GM12873 (cell line): Measurements from ENCODE around the gene MBNL2.

ENCODE experiments used
- CTCF ChIP-seq: IDR thresholded peaks from 2 replicates; pipeline ENCODE4 v1.5.1; 2012; ENCODE audit warnings: low read depth, mild to moderate bottlenecking, moderate library complexity, low read length, control low read depth; ENCODE audit not compliant: insufficient read depth; ENCODE audit errors: missing control alignments

The MBNL2 gene

GRCh38 chr13:97394542-97394941 lies 172.4 kb downstream of the MBNL2 start:
- no peak for TF ChIP-seq CTCF

DNA sequence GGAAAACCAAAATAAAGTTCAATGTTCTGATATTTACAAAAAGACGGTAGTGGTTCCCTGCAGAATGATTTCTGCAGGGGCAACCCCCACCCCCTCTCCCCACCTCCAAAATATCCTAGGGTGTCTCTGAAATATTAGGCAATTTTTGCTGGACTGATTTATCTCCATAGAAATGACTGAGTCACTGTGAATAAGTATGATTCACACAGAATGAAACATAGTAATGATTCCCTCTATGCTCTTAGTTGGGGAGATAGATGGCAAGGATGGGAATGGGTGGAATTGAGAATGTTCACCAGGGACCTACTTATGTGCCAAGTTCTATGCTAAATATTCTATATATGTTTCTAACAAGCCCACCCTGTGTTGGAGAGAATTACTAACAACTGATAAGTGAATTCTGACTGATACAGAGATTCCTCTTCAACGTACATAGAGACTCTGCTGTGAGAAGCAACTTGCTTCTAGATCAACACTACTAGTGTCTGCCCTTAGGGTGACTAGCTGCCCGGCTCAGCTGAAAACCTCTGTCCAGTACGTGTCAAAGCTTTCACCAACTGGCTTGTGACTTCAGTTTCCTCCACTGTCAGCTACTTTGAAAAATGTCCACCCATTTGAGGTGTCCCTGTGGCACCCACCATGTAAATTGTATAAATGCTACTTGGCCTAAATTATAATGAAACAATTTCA lies 173.5 kb downstream of the MBNL2 start:
- TF ChIP-seq CTCF = no peak

DNA sequence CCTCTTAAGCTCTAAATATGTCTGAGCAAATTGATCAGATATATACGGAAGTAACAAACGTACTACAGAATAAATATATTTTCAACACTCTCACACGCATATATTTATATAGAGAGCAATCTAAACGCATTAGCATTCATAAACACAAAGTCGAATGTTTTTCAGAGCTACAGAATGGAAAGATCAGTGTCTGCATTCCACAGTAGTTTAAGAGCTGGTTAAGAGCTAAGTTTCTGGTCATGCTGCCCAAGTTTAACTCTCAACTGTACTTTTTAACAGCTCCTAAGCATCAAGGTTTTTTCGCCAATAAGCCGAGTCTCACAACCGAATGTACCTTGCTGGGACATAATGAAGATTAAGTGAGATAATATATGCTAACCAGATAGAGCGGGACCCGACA lies 175.1 kb downstream of the MBNL2 start:
- no peak for TF ChIP-seq CTCF

GRCh38 chr13:97401421-97401820 lies 179.3 kb downstream of the MBNL2 start:
- no peak for TF ChIP-seq CTCF

GRCh38 chr13:97403893-97404750 lies 182.0 kb downstream of the MBNL2 start:
- no peak for TF ChIP-seq CTCF

GRCh38 chr13:97407540-97407939 lies 185.4 kb downstream of the MBNL2 start:
- TF ChIP-seq CTCF = no peak

- no peak for TF ChIP-seq CTCF
Observed at GRCh38 chr13:97408938-97409337, 186.8 kb downstream of the MBNL2 start.
